GM12891 (cell line): Measurements from ENCODE around the gene CADPS.

ENCODE experiments used
- POLR2A ChIP-seq: IDR thresholded peaks from 2 replicates; pipeline ENCODE4 v1.6.1; 2011; ENCODE audit warnings: low read depth, low read length, control low read depth
- POLR2AphosphoS5 ChIP-seq: IDR thresholded peaks from 2 replicates; pipeline ENCODE4 v1.6.1; 2011; ENCODE audit warnings: low read depth, low read length, control low read depth
- TAF1 ChIP-seq: IDR thresholded peaks from 2 replicates; pipeline ENCODE4 v1.6.1; 2011; ENCODE audit warnings: low read depth, low read length, control low read depth

DNA sequence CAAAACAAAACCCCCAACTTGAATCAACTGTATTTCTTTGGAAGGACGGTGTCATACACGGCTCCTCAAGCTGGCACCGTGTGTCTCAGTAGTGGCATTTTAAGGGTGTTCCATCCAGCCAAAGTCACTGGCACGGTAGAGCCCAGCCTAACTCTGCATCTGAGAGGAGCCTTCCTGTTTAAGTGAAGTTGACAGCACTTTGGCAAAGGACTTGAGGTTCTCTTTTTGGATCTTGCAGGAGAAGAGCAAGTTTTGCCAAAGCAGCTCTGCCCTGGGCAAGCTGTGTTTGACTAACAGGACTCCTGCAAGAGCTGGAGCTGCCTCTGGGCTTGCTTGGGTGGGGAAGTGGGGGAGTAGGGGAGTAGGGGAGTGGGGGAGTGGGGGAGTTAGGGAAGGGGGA lies 392.3 kb downstream of the CADPS start:
- TF ChIP-seq TAF1 = no peak
- no peak for TF ChIP-seq POLR2AphosphoS5
- no peak for TF ChIP-seq POLR2A
